Motor neuron (in vitro differentiated cells): ENCODE results near the gene UQCRQ. TPM values are rescaled to one million over a fixed set of nuclear protein-coding genes. Genes with fewer than 3 reads are reported as not detected.

Experiments used
- ATAC-seq, 8 experiments: fragments of 200-7000 bp; cut with Tn5 transposase; replicated peaks in 6 of 8; 2 replicates each; pipeline ENCODE4 v1.8.0; 2021; ENCODE audit warnings: mild to moderate bottlenecking in 8 of 8, moderate library complexity in 8 of 8
- H3K27ac ChIP-seq, 2 donors: fragments of 250-450 bp; sonication (Bioruptor Pico); 2 replicates each; pipeline ENCODE4 v1.9.0; 2021; ENCODE audit warnings: antibody characterized with exemption in 2 of 2, mild to moderate bottlenecking in 2 of 2, moderate library complexity in 1 of 2
- H3K4me1 ChIP-seq, 2 donors: fragments of 250-450 bp; sonication (Bioruptor Pico); replicated peaks in 1 of 2; 2 replicates each; pipeline ENCODE4 v1.6.1; 2021; ENCODE audit warnings: antibody characterized with exemption in 2 of 2, mild to moderate bottlenecking in 2 of 2, moderate library complexity in 1 of 2
- H3K4me3 ChIP-seq, 5 donors: fragments of 250-450 bp; sonication (Bioruptor Pico); 2 replicates each; pipeline ENCODE4 v1.9.0; 2021; ENCODE audit warnings: antibody characterized with exemption in 5 of 5, mild to moderate bottlenecking in 5 of 5, moderate library complexity in 4 of 5
- WGBS, 10 experiments: fragments of 450-650 bp; shearing (Covaris generic); methylation state at CpG; one replicate each; pipeline ENCODE4 v1.0.0; 2022; 5-methylcytosine and 5-hydroxymethylcytosine counted together
- in situ Hi-C, 9 experiments: fragments of 400-800 bp; cut with MboI; loops; one replicate each; pipeline ENCODE4 v1.15.0; 2021; ENCODE audit warnings: low sequenced_read_pairs in 9 of 9, low pct_unique_long_range_greater_than_20kb in 2 of 9; ENCODE audit not compliant: unreplicated experiment in 9 of 9
- total RNA-seq, 8 experiments: library from RNA; unstranded; fragments of 300-600 nt; gene quantifications; 2 replicates each; pipeline versions ENCODE4 v1.2.3 to v1.2.4, GENCODE V29; 2022

UQCRQ gene
- total RNA-seq, 8 experiments from 2014 or later: 296 to 572 (median 395) TPM

- Histone ChIP-seq H3K4me3 (no peak overlapping the region), H3K4me1 (no peaks in the 10 kb centered on the region), H3K27ac (no peak overlapping the region)
- no peak for ATAC-seq
- 75 to 100% (median 100%) methylated on average over 1 to 2 of the region's 2 CpGs for WGBS, 10 experiments
- in situ Hi-C loops: no loop called here
These were observed 40.7 kb downstream of the UQCRQ start for GRCh38 chr5:132907161-132907560.

- 80 to 100% (median 100%) methylated on average over 1 of the region's 1 CpG; no CpG with 5 or more reads in 3 of the 10 experiments for WGBS, 10 experiments
- H3K27ac ChIP-seq: no peak overlapping the region
- in situ Hi-C loops: no loop called here
- no peak overlapping the region for H3K4me3 ChIP-seq
- H3K4me1 ChIP-seq: no peaks in the 10 kb centered on the region
- no peak for ATAC-seq
These were observed 43.3 kb downstream of the UQCRQ start for GRCh38 chr5:132909702-132910101.

- no peaks in the 10 kb centered on the region for H3K4me1 ChIP-seq
- no peak overlapping the region for H3K27ac ChIP-seq
- no peak overlapping the region for H3K4me3 ChIP-seq
- ATAC-seq: peak in 2 of 8 experiments; percentile 28 to 36
- in situ Hi-C loops: no loop called here
- WGBS, 10 experiments: 80 to 100% (median 100%) methylated on average over 1 to 3 of the region's 5 CpGs; no CpG with 5 or more reads in 5 of the 10 experiments
These were observed 49.2 kb downstream of the UQCRQ start for GRCh38 chr5:132915681-132916080.

- in situ Hi-C loops: no loop called here
- Histone ChIP-seq H3K27ac (no peak overlapping the region), H3K4me1 (no peaks in the 10 kb centered on the region), H3K4me3 (no peak overlapping the region)
- no peak for ATAC-seq
- WGBS, 10 experiments: 67 to 100% (median 100%) methylated on average over 1 to 2 of the region's 3 CpGs; no CpG with 5 or more reads in 1 of the 10 experiments
These were observed 49.6 kb downstream of the UQCRQ start for GRCh38 chr5:132916086-132916485.

Other genes with a start within 250 kb of the UQCRQ start
- 1 to 10 TPM in 1 of 8 experiments, under 1 TPM in 3, not detected in 4; 0.14 to 1.1 (median 0.37) TPM for gene IL13, start 208.5 kb upstream of the UQCRQ start, total RNA-seq
- not detected for gene IL4, start 192.7 kb upstream of the UQCRQ start, total RNA-seq
- gene KIF3A, start 129.1 kb upstream of the UQCRQ start, total RNA-seq: 10 to 100 TPM; 11.1 to 65.8 (median 41.6) TPM
- 1 to 10 TPM in 6 of 8 experiments, under 1 TPM in 2; 0.27 to 7.0 (median 3.8) TPM for gene CCNI2, start 119.2 kb upstream of the UQCRQ start, total RNA-seq
- gene SEPTIN8, start 89.4 kb upstream of the UQCRQ start, total RNA-seq: 10 to 100 TPM; 22.9 to 59.2 (median 33.4) TPM
- 1 to 10 TPM in 2 of 8 experiments, under 1 TPM in 4, not detected in 2; 0.14 to 2.5 (median 0.42) TPM for gene SOWAHA, start 53.3 kb upstream of the UQCRQ start, total RNA-seq
- 10 to 100 TPM in 1 of 8 experiments, 1 to 10 TPM in 4, under 1 TPM in 3; 0.52 to 11.6 (median 2.2) TPM for gene SHROOM1, start 36.0 kb upstream of the UQCRQ start, total RNA-seq
- gene GDF9, start 173 bp upstream of the UQCRQ start, total RNA-seq: 1 to 10 TPM in 4 of 8 experiments, under 1 TPM in 4; 0.49 to 3.0 (median 1.1) TPM
- gene LEAP2, start 7.0 kb downstream of the UQCRQ start, total RNA-seq: 10 to 100 TPM in 1 of 8 experiments, 1 to 10 TPM in 7; 1.7 to 10.7 (median 3.6) TPM
- 100 to 1,000 TPM in 1 of 8 experiments, 10 to 100 TPM in 7; 43.0 to 102 (median 67.3) TPM for gene AFF4, start 97.0 kb downstream of the UQCRQ start, total RNA-seq
- 10 to 100 TPM; 19.0 to 38.3 (median 25.1) TPM for gene ZCCHC10, start 159.9 kb downstream of the UQCRQ start, total RNA-seq
- gene HSPA4, start 185.4 kb downstream of the UQCRQ start, total RNA-seq: 100 to 1,000 TPM in 5 of 8 experiments, 10 to 100 TPM in 3; 77.9 to 159 (median 113) TPM